Measurements from ENCODE around the gene PPP3CA. TPM values are rescaled to one million over a fixed set of nuclear protein-coding genes. Genes with fewer than 3 reads are reported as not detected.

PPP3CA gene
- total and polyA plus RNA-seq, 2 of the 13 experiments (the other 11 are each of a cell fraction or from before 2014, with no cell fraction given) = 4.8 to 13.2 TPM

GRCh38 chr4:101349801-101350064, 2.4 kb upstream of the PPP3CA start:
- Histone ChIP-seq H3K79me2 (ENCODE audit: insufficient read depth, low read length) (peaks cover 9% of the 10 kb centered on the region), H3K4me2 (ENCODE audit: low read depth, low read length) (peak overlapping the region; percentile 41), H3K27ac (ENCODE audit: extremely low read length, insufficient read depth, low read length) (no peak overlapping the region), H3K9me3 (ENCODE audit: low read length) (no peaks in the 10 kb centered on the region), H2AFZ (ENCODE audit: low read length) (no peak overlapping the region), H3K9ac (ENCODE audit: insufficient read depth, low read depth, low read length) (no peak overlapping the region), H3K27me3 (ENCODE audit: control insufficient read depth in 1 of 2, insufficient read depth in 2 of 2, low read length in 2 of 2) (no peaks in the 10 kb centered on the region; a peak in 1 of 5 replicates), H4K20me1 (ENCODE audit: insufficient read depth, low read length) (no peaks in the 10 kb centered on the region), H3K4me3 (replicated peaks in 1 of 3; ENCODE audit: insufficient read depth in 1 of 3, low read depth in 2 of 3, low read length in 3 of 3) (no peak overlapping the region), H3K36me3 (replicated peaks in 1 of 2; ENCODE audit: control insufficient read depth in 1 of 2, insufficient read depth in 2 of 2, low read length in 2 of 2) (no peaks in the 10 kb centered on the region), H3K4me1 (ENCODE audit: insufficient read depth, low read length) (peaks cover 33% of the 10 kb centered on the region)
- in situ Hi-C loops (cut with HindIII; ENCODE audit: extremely low pct_ligation_motif_present, low pct_unique_long_range_greater_than_20kb) (loop anchor here (10.0 kb wide), 1 partner anchor 155 kb away; no protein-coding TSS in a partner anchor), intact Hi-C loops (cut with micrococcal nuclease; ENCODE audit: unreplicated experiment) (loop anchor here (5.0 kb wide), 3 partner anchors 162 to 383 kb away; no protein-coding TSS in a partner anchor)
- BruUV-seq (replicated peaks) = no TSS peak
- TF ChIP-seq HNRNPK (IDR thresholded peaks at IDR 0.05; ENCODE audit: low read depth, low read length, poor library complexity, severe bottlenecking) = no peak
- no peak for TF ChIP-seq SIX1 (CRISPR knock-in tag; IDR thresholded peaks at IDR 0.05; ENCODE audit: borderline replicate concordance)
- TF ChIP-seq STAG1 (CRISPR knock-in tag; IDR thresholded peaks at IDR 0.05) = no peak
- TF ChIP-seq SP1 (IDR thresholded peaks at IDR 0.05) = no peak
- no peak for TF ChIP-seq SP1 (CRISPR knock-in tag; IDR thresholded peaks at IDR 0.05)
- no peak for TF ChIP-seq TOPORS (CRISPR knock-in tag; IDR thresholded peaks at IDR 0.05)
- no peak for TF ChIP-seq ZBTB37 (CRISPR knock-in tag; IDR thresholded peaks at IDR 0.05)
- no peak for TF ChIP-seq ZNF546 (CRISPR knock-in tag; conservative IDR thresholded peaks at IDR 0.05)
- TF ChIP-seq AHDC1 (CRISPR knock-in tag; IDR thresholded peaks at IDR 0.05; ENCODE audit: borderline replicate concordance) = no peak
- TF ChIP-seq ZNF891 (CRISPR knock-in tag; IDR thresholded peaks at IDR 0.05) = no peak
- ATAC-seq (no peak), DNase-seq (ENCODE audit: low spot score) (no peak), FAIRE-seq (no peak)
- POLR2A ChIA-PET = no interaction called here
- CTCF ChIA-PET (ENCODE audit: low intra/inter-chr PET ratio, low total read pairs) = no interaction called here
- 76% methylated on average over 2 of the region's 2 CpGs for WGBS (ENCODE audit: low lambda C conversion rate)
